Esophagus muscularis mucosa (tissue), 4 donors: Measurements from ENCODE around the gene GMDS.

Experiments used
- CTCF ChIP-seq, 3 experiments: fragments of 200-600 bp in 2 of 3; fragments of 450-650 bp in 1 of 3; sonication (generic) in 2 of 3; IDR thresholded peaks; one replicate each; pipeline ENCODE4 v1.5.1; 2017 to 2019; ENCODE audit warnings: antibody characterized with exemption in 3 of 3, mild to moderate bottlenecking in 2 of 3, moderate library complexity in 1 of 3
- EP300 ChIP-seq: sonication (generic); formaldehyde crosslinking; IDR thresholded peaks from one replicate; pipeline ENCODE4 v1.6.1; 2017; ENCODE audit warnings: antibody characterized with exemption
- POLR2A ChIP-seq: fragments of 450-650 bp; IDR thresholded peaks from one replicate; pipeline ENCODE4 v1.6.1; 2017; ENCODE audit warnings: antibody characterized with exemption, moderate library complexity, mild to moderate bottlenecking, low read depth
- POLR2AphosphoS5 ChIP-seq, 2 donors: sonication (generic); formaldehyde crosslinking; IDR thresholded peaks; one replicate each; pipeline ENCODE4 v1.6.1; 2017; ENCODE audit warnings: antibody characterized with exemption in 2 of 2

- TF ChIP-seq POLR2A (no peak), CTCF (IDR thresholded peaks at IDR 0.05) (no peak), EP300 (no peak), POLR2AphosphoS5 (IDR thresholded peaks at IDR 0.05) (no peak)
Measured at GRCh38 chr6:1778686-1779235, 466.6 kb downstream of the GMDS start.
